Body of pancreas (tissue), 4 donors: ENCODE measurements around the gene SMPD3.

Source experiments
- POLR2A ChIP-seq, 3 donors: fragments of 450-650 bp; IDR thresholded peaks; one replicate each; pipeline ENCODE4 v1.6.1; 2016; ENCODE audit warnings: antibody characterized with exemption in 3 of 3, mild to moderate bottlenecking in 2 of 3
- TF ChIP-seq, protein P1 (sequence below), 7 experiments: fragments of 450-650 bp in 4 of 7; fragments of 200-600 bp in 3 of 7; sonication (generic) in 3 of 7; IDR thresholded peaks; one replicate each; pipeline ENCODE4 v1.5.1; 2016 to 2019; ENCODE audit warnings: antibody characterized with exemption in 7 of 7

DNA sequence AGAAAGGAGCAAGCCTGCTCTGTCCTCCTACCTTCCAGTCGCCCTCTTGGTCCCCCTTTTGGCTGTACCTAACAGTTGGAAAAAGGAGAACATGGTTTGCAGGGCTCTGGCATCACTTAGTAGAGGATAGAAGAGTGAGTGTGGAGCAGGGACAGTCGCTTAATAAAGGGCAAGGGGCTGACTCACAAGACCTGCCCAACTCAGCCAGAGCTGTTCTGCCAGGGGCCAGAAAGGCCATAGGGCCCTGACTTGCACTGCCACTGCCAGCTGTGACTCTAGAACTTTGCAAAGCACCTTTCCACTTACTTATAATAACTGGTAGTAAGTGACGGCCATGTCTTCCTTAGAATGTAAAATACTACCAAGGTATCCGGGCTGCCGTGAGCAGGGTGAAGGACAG is 124.0 kb downstream of the SMPD3 start:
- TF ChIP-seq, protein P1, sequence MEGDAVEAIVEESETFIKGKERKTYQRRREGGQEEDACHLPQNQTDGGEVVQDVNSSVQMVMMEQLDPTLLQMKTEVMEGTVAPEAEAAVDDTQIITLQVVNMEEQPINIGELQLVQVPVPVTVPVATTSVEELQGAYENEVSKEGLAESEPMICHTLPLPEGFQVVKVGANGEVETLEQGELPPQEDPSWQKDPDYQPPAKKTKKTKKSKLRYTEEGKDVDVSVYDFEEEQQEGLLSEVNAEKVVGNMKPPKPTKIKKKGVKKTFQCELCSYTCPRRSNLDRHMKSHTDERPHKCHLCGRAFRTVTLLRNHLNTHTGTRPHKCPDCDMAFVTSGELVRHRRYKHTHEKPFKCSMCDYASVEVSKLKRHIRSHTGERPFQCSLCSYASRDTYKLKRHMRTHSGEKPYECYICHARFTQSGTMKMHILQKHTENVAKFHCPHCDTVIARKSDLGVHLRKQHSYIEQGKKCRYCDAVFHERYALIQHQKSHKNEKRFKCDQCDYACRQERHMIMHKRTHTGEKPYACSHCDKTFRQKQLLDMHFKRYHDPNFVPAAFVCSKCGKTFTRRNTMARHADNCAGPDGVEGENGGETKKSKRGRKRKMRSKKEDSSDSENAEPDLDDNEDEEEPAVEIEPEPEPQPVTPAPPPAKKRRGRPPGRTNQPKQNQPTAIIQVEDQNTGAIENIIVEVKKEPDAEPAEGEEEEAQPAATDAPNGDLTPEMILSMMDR (IDR thresholded peaks at IDR 0.05): no peak
- TF ChIP-seq POLR2A (IDR thresholded peaks at IDR 0.05): no peak
